Activated CD4-positive, alpha-beta T cell treated with anti-CD3 and anti-CD28 coated beads for 24 hours (primary cell): ENCODE data around the gene PRDX2.
"Not testable (repeated sequence)": the region's sequence is repeated elsewhere in the genome, so short reads cannot be mapped to it uniquely, and the experiment has no call there.

ENCODE experiments used
- DNase-seq, 2 donors: peaks; one replicate each; pipeline ENCODE4 v3.0.0-alpha.2; 2020; ENCODE audit warnings: low read depth in 2 of 2

Gene PRDX2

DNA sequence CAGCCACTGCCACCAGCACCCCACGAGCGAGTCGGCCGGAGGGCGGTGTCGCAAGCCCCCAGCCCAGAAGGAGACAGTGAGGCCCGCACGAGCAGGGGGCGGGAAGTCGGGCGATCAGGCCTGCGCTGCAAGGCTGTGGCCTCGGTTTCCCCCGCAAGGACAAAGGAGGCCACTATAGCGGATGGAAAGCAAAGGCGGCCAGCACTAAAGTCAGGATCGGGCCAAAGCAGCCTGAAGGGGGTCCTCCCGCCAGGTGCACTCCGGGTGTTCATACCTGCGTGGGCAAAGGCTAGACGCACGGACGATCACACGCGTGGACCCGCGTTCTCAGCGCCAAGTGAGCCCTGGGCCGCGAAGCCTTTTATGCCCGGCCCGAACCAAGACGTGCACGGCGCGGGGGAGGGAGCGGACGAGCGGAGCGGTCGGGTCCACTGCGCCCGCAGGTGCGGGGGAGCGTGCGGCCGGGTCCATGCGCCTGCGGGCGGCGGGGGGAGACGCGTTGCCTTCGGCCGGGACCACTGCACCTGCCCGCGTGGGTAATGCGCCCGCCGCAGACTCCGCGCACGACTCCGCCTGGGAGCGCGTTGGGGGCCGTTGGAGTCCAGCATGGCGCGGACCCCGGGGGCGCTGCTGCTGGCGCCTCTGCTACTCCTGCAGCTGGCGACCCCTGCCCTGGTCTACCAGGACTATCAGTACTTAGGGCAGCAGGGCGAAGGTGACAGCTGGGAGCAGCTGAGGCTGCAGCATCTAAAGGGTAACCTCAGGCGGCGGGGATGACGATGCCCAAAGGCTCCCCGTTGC lies at the start of gene PRDX2, which contains the start of gene THSD8:
TSS of gene PRDX2 (minus strand) at position 335 of the 801 bp plus-strand sequence. CDS start 539 bp downstream, outside the sequence.
TSS of gene THSD8 (plus strand) at position 604 of the 801 bp plus-strand sequence. CDS start at position 607, 3 bp downstream.
- peak in 1 of 2 donors; percentile 64 for DNase-seq

DNA sequence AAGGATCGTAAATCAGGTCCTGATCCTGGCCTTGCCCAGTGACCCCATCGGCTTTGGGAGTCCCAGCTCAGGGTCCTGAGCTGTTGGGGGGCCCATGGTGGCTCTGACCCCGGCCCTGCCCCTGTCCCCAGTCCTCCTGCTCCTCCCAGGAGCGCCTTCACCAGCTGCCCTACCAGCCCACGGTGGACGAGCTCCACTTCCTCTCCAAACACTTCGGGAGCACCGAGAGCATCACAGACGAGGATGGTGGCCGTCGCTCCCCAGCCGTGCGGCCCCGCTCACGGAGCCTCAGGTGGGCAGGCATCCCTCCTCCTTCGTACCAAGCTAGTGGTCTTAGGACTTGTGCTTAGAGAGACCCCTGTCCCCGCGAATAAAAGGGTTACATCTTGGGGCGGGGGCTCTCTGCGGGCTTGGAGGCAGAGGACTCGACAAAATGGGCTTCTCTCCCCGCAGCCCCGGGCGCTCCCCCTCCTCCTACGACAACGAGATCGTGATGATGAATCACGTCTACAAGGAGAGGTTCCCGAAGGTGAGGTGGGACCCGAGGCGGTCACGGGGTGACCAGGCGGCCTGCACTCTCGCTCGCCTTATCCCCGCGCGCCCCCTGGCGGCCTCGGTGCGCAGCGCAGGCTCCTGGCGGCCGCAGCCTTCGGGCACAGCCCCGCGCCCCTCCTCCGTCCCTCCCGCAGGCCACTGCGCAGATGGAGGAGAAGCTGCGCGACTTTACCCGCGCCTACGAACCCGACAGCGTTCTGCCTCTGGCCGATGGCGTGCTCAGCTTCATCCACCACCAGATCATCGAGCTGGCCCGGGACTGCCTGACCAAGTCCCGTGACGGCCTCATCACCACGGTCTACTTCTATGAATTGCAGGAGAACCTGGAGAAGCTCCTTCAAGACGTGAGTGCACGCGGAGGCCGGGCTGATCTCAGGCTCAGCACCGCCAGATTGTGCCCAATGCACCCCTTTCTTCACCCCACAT lies 45.8 kb upstream of the PRDX2 start:
- DNase-seq = peak; percentile 77 to 90

DNA sequence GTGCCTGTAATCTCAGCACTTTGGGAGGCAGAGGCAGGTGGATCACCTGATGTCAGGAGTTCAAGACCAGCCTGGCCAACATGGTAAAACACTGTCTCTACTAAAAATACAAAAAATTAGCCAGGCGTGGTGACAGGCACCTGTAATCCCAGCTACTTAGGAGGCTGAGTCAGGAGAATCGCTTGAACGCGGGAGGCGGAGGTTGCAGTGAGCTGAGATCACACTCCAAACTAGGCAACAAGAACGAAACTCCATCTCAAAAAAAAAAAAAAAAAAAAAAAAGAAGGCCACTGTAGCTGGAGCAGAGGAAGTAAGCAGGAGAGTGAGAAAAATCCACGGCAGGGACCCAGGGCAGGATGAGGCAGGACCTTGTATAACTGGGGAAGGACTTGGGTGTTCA lies 45.0 kb upstream of the PRDX2 start:
- DNase-seq = not testable (repeated sequence)

DNA sequence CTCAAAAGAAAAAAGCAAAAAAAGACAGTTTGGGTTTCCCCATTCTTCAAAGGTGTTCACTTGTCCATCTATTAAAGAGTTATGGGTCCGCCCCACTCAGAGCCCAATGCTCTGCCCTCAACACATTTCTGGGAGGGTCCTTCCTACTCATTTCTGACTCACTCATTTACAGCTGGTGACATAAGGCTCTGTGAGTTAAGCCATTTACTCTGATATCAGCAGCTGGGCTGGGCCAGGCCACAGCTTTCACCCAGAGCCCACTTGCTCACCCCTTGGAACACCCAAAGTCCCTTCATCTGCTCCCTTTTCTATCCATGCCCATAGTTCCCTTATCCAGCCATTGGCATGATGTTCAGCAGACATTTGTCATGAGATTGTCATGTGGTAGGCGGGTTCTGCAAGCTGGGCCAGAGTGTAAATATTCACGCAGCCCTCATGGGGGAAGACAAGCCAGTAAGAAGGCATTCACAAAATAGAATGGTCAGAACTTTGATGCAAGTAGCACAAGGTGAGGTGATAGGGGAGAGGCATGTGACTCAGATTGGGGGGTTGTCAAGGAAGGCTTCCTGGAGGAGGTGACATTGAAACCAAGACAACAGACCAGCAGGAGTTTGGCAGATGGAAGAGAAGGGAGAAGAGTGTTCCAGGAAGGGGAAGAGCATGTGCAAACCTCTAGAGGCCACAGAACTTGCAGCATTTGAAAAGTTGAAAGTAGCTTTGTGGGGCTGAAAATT lies 42.6 kb upstream of the PRDX2 start:
- DNase-seq = no peak

DNA sequence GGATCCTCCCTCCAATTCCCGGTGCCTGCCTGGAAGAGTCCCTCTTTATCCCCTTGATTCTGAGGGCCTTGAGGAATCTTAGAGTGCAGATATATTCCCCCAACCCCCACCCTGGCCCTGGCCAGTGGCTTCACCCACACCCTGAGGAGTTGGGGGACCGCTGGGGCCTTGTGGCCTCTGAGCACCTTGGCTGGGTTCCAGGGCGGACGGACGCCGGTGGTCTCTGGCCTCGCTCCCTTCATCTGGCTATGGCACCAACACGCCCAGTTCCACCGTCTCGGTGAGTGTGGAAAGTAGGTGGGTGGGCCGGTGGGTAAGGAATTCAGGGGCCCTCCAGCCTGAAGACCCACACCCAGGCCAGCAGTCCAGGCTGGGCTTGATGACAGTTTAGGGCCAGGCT lies 41.7 kb upstream of the PRDX2 start:
- no peak for DNase-seq

DNA sequence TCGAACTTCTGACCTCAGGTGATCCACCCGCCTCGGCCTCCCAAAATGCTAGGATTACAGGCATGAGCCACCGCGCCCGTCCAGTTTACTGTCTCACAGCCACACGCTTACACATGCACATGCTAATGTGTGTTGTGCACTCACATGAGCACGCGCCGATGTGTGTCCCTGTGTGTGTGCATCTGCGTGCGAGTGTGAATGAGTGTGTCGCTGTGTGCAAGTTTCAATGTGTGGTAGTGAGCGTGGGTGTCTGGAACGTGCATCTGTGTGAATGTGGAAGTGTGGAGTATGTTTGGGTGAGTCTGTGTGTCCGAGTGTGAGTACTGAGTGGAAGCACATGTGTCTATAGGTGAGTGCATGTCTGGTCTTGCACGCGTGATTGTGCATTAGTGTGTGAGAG lies 40.9 kb upstream of the PRDX2 start:
- no peak for DNase-seq

DNA sequence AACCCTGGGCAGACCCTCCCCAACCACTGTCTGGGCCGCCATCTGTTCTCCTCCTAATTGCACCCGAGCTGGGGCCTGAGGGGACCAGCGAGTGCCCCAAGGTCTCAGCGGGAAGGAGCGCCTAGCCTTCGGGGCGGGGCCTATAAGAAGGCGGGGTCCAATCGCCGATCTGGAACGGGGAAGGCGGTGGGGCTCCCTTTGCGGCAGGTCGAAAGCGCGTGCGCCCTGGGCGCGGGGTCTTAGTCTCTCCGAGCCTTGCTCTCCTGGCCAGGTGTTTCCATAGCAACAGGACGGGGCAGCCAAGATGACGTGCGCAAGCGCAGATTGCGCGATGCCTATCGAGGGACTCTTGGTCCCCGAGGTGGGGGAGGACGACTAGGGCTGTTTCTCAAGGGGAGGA lies 39.5 kb upstream of the PRDX2 start:
- no peak for DNase-seq

DNA sequence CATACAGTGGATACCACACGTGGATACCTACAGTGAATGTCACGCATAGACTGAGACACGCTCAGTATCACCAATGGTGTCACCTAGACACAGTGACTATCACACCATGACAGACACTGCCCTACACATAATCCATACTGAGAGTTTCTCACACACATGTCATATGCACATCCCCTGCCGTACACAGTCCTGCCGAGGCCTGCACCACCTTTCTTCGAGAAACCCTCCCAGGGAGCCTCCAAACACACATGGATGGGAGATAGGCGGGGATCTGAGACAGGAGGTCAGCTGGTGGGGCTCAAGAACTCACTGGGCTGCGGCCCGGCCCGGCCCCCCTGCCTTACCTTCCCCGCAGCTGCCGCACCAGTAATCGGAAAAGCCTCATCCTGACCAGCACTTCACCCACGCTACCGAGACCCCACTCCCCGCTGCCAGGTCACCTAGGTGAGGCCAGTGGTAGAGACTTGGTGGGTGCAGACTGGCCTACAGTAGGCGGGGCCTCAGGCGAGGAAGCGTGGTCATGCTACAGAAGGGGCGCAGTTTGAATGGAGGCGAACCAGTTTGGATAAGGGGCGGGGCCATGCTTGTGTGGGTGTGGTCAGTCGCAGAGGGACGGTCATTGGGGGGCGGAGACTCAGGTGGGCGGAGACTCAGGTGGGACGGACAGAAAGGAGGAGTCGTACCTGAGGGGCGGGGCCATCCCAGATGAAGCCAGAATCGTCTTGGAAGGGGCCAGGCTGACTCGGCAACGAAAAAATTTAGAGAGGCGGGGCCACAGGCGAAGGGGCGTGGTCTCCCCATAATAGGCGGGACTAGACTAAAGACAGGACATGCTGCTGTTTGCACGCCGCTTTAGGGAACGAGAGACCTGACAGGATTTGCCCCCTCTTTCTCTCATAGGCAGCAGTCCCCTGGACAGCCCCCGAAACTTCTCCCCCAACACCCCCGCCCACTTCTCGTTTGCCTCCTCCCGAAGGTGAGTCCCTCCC lies 38.8 kb upstream of the PRDX2 start:
- peak in 1 of 2 donors; percentile 50 for DNase-seq

DNA sequence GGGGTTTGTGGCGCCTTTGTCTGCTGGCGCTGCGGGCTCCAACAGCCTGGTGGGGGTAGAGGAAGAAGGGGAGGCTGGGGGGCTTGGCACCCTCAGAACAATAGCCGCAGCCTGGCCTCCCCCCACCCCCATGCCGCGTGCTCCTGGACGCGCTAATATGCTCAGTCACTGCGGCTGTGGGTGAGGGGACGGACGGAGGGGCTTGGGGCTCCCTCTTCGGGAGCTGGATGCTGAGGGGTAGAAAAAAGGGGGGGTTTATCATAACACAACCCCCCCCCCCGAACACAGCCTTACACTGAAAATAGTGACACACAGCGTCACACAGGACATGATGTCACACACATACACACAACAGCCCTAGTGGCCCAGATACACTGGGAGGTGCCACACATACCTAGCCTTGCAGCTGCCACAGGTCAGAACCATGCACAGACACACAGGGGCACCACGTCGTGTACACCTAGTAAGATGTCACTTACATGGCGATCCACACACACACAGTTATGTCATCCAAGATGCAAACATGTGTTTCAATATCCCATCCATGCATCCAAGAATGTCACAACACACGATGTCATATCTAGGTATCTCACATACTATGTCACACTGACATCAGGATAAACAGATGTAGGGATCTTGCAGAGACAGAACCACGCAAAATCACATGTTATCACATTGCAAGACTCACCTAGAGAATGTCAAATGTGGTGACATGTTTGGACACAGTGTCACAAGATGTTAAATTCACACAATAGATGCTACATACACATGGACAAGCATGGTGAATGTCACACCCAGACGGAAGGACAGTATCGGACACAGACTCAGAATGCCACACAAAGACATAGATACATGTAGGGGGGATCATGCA lies 37.5 kb upstream of the PRDX2 start:
- no peak for DNase-seq

DNA sequence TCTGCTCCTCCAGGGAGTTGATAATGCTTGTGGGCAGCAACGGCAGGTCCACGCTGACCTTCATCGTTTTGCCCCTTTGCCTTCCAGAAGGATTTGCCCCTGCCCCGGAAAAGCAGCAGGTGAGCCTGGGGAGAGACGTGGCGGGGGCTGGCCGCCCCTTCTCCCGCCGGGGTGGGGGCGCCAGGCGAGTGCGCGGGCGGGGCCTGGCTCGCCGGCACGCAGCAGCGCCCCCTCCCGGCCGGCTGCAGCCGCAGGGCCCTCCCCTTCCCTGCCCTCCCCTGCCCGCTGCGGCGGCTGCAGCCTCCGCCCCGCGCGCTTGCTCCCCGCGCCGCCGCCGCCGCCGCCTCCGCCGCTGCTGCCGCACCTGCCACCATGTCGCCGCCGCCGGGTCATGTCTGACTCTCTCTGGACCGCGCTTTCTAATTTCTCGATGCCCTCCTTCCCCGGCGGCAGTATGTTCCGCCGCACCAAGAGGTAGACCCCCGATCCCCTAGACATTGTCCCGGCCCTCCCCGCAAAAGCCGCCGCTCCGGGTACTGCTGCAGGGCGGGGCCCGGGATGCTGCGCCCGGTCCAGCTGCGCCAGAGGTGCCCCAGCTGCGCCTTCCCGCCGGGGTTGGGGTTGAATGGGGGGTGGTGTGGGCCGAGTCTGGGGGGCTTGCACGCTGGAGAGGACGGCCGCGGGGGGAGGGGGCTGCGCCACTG lies 36.7 kb upstream of the PRDX2 start, which contains the start of gene MAST1:
TSS of gene MAST1 (plus strand) at position 334 of the 704 bp plus-strand sequence. CDS start at position 392, 58 bp downstream.
- no peak for DNase-seq

DNA sequence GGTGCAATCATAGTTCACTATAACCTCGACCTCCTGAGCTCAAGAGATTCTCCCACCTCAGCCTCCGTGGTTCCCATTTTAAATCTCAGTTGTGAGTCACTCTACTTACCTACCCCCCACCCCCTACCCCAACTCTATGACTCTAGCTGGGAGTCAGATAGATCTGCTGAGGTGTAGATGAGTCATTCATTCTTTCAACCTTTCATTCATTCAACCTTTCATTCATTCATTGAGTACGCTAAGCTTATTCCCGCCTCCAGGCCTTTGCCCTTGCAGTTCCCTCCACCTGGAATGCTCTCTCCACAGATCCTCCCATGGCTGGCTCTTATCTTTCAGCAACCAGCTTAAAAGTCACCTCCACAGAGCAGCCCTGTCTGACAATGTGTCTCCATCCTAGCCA lies 35.6 kb upstream of the PRDX2 start:
- DNase-seq = no peak

DNA sequence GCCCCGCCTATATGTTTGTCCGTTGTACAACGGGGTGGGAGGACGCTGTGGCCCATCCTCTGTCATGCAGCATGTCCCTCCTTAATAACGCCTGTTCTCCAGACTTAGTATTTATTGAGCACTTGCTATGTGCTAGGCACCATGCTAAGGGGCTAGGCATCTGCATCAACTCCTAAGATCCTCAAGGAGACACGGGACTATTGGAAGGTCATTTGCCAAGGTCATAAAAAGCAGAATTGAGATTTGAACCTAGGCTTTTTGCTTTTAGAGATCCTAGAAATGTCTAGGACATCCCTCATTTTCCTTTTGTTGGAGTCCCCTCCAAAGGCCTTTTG lies 34.9 kb upstream of the PRDX2 start:
- no peak for DNase-seq

DNA sequence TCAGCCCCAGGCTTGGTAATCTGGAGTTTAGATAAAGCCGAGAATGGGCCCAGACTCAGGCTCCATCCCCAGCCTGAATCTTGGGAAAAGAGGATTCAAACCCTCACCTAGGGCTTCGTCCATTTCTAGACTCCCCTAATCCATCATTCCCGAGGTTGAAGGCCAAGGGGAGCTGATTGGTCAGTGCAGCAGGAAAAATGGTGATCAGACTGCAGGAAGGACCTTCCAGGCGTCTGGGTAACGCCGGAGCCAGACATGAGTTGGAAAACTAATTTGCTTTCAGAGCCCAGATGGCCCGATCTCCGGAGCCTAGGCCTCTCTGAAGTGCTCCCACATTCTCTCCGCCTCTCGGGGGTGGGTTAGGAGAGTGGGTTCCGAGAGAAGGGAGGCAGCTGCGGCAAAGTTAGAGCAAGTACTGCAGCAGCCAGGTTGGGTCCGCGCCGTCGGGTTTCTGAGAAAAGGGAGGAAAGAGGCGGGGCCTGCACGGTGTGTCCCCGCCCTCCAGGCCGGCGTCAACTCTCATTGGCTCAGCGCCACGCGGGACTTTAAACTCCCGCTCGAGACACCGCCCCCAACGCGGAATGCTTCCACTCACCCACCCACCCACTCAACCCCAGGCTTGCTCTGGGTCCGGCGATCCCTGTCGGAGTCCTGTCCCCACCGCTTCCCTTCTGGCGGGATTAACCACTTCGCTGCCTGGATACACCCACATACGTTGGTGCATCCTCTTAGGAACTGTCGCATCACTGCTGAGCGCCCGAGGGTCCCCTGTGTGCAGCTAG lies 33.6 kb upstream of the PRDX2 start:
- no peak for DNase-seq

DNA sequence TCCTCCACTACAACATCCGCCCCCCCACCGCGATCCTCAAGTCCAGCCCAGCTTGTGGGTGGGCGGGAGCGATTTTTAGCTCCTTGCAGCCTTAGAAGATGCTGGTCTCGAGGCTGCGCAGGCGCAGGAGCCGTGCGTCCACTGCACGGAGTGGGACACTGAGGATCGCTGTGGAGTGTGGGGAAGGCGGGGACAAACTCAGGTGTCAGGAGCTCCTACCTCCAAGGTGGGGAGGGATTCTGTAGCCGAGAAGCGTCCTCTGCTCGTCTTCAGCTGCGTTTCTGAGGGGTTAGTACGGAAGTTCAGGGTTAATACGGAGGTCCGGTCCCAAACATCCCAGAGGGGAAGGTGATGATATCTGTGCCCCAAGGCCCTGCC lies 33.0 kb upstream of the PRDX2 start, which contains the start of gene RTBDN:
TSS of gene RTBDN (minus strand) at position 14 of the 378 bp plus-strand sequence. CDS start 4,600 bp downstream, outside the sequence.
- DNase-seq = no peak

DNA sequence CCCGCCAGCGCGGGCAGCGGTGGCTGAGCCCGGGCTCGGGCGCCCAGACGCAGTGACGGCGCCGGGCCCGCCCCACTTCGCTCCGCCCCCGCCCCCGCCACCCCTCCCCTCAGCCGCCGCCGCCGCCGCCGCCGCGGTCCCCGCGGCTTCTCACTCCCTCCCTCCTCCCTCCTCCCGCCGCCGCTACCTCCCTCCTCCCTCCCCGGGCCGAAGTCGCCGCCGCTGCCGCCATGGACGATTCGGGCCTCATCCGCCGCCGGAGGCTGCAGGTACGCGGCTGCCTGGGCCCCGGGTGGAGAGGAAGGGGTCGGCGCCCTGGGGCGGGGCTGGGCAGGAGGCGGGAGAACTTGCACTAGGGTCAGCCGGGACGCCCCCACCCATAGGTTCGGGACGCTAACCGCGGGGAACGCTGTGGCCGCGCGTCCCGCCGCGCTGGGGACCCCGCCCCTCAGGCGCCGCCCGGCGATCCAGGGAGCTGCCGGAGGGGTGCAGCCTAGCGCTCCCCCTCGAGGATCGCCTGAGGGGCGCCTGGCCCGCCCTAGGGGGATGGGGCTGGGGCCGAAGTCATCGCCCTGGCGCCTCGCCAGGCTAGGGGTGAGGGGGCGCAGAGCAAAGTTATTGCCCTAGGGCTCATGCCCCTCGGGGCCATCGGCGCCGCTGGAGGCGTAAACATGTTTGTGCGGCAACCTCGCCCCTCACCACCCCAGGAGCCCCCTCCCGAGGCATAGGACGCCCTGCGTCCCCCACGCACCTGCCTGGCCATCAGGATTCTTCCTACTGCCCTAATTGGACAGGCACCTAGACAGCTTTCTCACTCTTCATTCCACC lies 32.4 kb upstream of the PRDX2 start:
- DNase-seq = no peak

DNA sequence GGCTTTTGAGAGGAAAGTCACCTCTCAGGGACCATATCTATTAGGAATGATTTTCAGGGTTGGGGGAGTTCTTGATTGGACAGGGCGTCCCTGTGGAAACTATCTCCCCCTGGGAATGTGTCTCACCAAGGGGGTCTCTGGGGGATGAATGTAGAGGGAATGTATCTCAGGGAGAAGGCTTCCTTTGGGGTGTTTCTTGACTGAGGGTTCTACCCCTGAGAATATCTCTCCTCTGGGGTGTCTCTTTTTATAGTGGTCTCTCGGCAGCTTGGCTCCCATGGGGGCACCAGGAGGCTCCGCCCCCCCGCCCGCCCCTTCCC lies 31.8 kb upstream of the PRDX2 start:
- DNase-seq = no peak

DNA sequence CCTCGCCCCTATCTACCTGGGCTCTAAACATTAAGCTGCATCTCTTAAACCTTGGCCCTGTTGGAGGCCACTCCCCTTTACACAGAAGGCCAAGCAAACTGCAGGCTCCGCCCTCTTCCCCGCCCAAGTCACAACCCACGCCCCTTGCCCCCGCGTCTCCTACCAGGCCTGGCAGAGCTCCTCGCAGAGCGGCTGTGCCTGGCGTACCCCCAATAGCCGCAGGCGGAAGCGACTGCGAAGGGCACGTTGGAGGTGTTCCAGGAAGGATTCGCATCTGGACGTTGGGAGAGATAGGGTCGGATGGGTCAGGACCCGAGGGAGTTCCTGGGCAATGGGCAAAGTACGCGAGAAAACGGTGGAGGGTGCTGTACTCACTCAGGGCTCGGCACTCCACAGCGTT lies 26.9 kb upstream of the PRDX2 start:
- DNase-seq = no peak
